Spleen (tissue), 11 donors: ENCODE data around the gene TMEM39A. TPM values are rescaled to one million over a fixed set of nuclear protein-coding genes. Genes with fewer than 3 reads are reported as not detected.

Experiments used
- DNase-seq: peaks from one replicate; pipeline ENCODE4 v3.0.0-alpha.2; 2020
- H3K27ac ChIP-seq, 8 donors: fragments of 200-600 bp; sonication (generic) in 7 of 8; 1 replicate in 4 of 8; 2 replicates in 4 of 8; pipeline versions ENCODE4 v1.5.0 to v1.8.0; 2016 to 2021; ENCODE audit warnings: inconsistent platforms in 4 of 8, mild to moderate bottlenecking in 4 of 8, moderate library complexity in 1 of 8
- H3K27me3 ChIP-seq, 7 donors: fragments of 200-600 bp; sonication (generic) in 6 of 7; replicated peaks in 1 of 7; 1 replicate in 4 of 7; 2 replicates in 3 of 7; pipeline versions ENCODE4 v1.5.0 to v1.8.0; 2016 to 2021; ENCODE audit warnings: inconsistent platforms in 3 of 7, mild to moderate bottlenecking in 1 of 7
- H3K36me3 ChIP-seq, 6 donors: fragments of 200-600 bp; sonication (generic) in 5 of 6; 1 replicate in 4 of 6; 2 replicates in 2 of 6; pipeline versions ENCODE4 v1.5.0 to v1.8.0; 2016 to 2021; ENCODE audit warnings: inconsistent platforms in 2 of 6
- H3K4me1 ChIP-seq, 6 donors: fragments of 200-600 bp; sonication (generic) in 5 of 6; 1 replicate in 3 of 6; 2 replicates in 3 of 6; pipeline versions ENCODE4 v1.5.0 to v1.8.0; 2016 to 2021; ENCODE audit warnings: inconsistent platforms in 3 of 6
- H3K4me3 ChIP-seq, 8 donors: fragments of 200-600 bp; sonication (generic) in 7 of 8; 1 replicate in 4 of 8; 2 replicates in 4 of 8; pipeline versions ENCODE4 v1.5.0 to v1.8.0; 2016 to 2021; ENCODE audit warnings: inconsistent platforms in 4 of 8, mild to moderate bottlenecking in 4 of 8, moderate library complexity in 2 of 8
- H3K9me3 ChIP-seq, 8 donors: fragments of 200-600 bp; sonication (generic) in 7 of 8; 1 replicate in 4 of 8; 2 replicates in 4 of 8; pipeline versions ENCODE4 v1.5.0 to v1.8.0; 2016 to 2021; ENCODE audit warnings: inconsistent platforms in 4 of 8
- CTCF ChIP-seq, 11 experiments: fragments of 200-600 bp in 7 of 11; fragments of 450-650 bp in 4 of 11; sonication (generic) in 4 of 11; IDR thresholded peaks in 8 of 11; conservative IDR thresholded peaks in 3 of 11; 1 replicate in 7 of 11; 2 replicates in 4 of 11; pipeline versions ENCODE4 v1.4.0 to v1.8.0; 2016 to 2021; ENCODE audit warnings: antibody characterized with exemption in 11 of 11, inconsistent platforms in 4 of 11, mild to moderate bottlenecking in 1 of 11
- POLR2A ChIP-seq, 3 donors: fragments of 450-650 bp; IDR thresholded peaks; one replicate each; pipeline ENCODE4 v1.5.1; 2017; ENCODE audit warnings: antibody characterized with exemption in 3 of 3, mild to moderate bottlenecking in 1 of 3
- POLR2AphosphoS5 ChIP-seq, 3 donors: sonication (generic); formaldehyde crosslinking; IDR thresholded peaks; one replicate each; pipeline ENCODE4 v1.5.1; 2017; ENCODE audit warnings: antibody characterized with exemption in 3 of 3
- WGBS, 5 donors: extraction: QIAGEN DNeasy Blood & Tissue Kit in 3 of 5; methylation state at CpG; one replicate each; pipeline versions ENCODE4 v1.1.5 to v1.1.7; 2013 to 2018; 5-methylcytosine and 5-hydroxymethylcytosine counted together
- intact Hi-C: fragments of 100-400 bp; cut with DNase I; formaldehyde crosslinking; loops from one replicate; pipeline ENCODE4 v1.15.0; 2023; ENCODE audit warnings: low total_unique reads
- polyA plus RNA-seq, 3 donors: library from polyadenylated mRNA; stranded (reverse); fragments of 200-250 nt; gene quantifications; one replicate each; pipeline ENCODE4 v1.2.1, GENCODE V29; 2013
- total RNA-seq, 7 donors: library from RNA; depleted of rRNA in 3 of 7; stranded (reverse); fragments of >200 nt in 3 of 7; fragmentation: NEBNext Ultra II Directional in 4 of 7; extraction: Animal tissue kit (Norgen Biotek cat#: 25700) in 4 of 7; gene quantifications; one replicate each; pipeline versions ENCODE4 v1.1.0 to v1.2.1, GENCODE V29; 2016 to 2021
- donor health status: healthy with polysubstance abuse.
- donor health status: DM: no; HTN: no; CAD: no; lungs with moderate emphysema.
- donor health status: DM: no; HTN: no; CAD: no.
- donor health status: Bipolar disorder and iron deficiency.
- donor health status: healthy.
- donor health status: DM: no; HTN: no; CAD: no.
- donor health status: DM: yes; HTN: yes; CAD: no.

TMEM39A gene
- total and polyA plus RNA-seq, 10 donors: 4.9 to 80.5 (median 39.3) TPM

GRCh38 chr3:119481079-119481478, 17.7 kb upstream of the TMEM39A start:
- WGBS, 5 donors: 94 to 97% (median 95%) methylated on average over 2 of the region's 2 CpGs
- H3K27me3 ChIP-seq: no peaks in the 10 kb centered on the region

DNA sequence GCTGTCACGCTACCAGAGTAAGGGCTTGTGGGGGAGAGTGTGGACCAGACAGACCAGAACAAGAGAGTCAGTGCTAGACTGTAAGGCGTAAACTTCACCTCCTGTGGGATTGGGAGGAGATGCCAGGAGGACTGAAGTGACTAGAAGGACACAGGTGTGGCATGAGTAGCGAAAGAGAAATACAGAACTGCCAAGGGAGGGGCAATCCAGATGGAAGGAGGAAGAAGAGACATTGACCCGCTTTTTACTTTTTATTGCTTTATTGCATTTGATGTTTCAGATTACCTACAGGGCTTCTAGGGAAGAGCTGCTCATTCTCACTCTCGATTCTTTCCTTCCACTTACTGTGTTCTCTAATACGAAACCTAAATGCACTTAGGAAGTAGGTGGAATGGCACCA, 7.5 kb upstream of the TMEM39A start:
- 92 to 98% (median 97%) methylated on average over 6 of the region's 6 CpGs for WGBS, 5 donors
- H3K4me1 ChIP-seq: peaks cover 14 to 38% (median 25%) of the 10 kb centered on the region in 6 donors
- intact Hi-C loops: no loop called here
- peaks cover 0 to 54% (median 22%) of the 10 kb centered on the region in 6 donors for H3K36me3 ChIP-seq
- DNase-seq: no peak
- no peak overlapping the region for H3K27ac ChIP-seq
- no peak overlapping the region for H3K4me3 ChIP-seq
- H3K9me3 ChIP-seq: no peaks in the 10 kb centered on the region
- H3K27me3 ChIP-seq: no peaks in the 10 kb centered on the region
- TF ChIP-seq POLR2AphosphoS5 (IDR thresholded peaks at IDR 0.05) (no peak), POLR2A (IDR thresholded peaks at IDR 0.05) (no peak), CTCF (IDR thresholded peaks at IDR 0.05 in 8 of 11, conservative IDR thresholded peaks at IDR 0.05 in 3 of 11) (no peak)

More at GRCh38 chr3:119481079-119481478, 17.7 kb upstream of the TMEM39A start:
- no peak for DNase-seq
- Histone ChIP-seq H3K4me3 (no peak overlapping the region), H3K9me3 (no peaks in the 10 kb centered on the region), H3K27ac (no peak overlapping the region), H3K36me3 (peaks cover 3 to 100% (median 61%) of the 10 kb centered on the region in 6 donors), H3K4me1 (no peaks in the 10 kb centered on the region)
- intact Hi-C loops: no loop called here
- TF ChIP-seq POLR2AphosphoS5 (IDR thresholded peaks at IDR 0.05) (no peak), CTCF (IDR thresholded peaks at IDR 0.05 in 8 of 11, conservative IDR thresholded peaks at IDR 0.05 in 3 of 11) (no peak), POLR2A (IDR thresholded peaks at IDR 0.05) (no peak)

GRCh38 chr3:119469418-119470189, 6.2 kb upstream of the TMEM39A start:
- Histone ChIP-seq H3K4me3 (peak overlapping the region; percentile 78 to 100 (median 100)), H3K4me1 (peaks cover 14 to 38% (median 25%) of the 10 kb centered on the region in 6 donors), H3K9me3 (no peaks in the 10 kb centered on the region), H3K36me3 (peaks cover 0 to 42% (median 18%) of the 10 kb centered on the region in 6 donors), H3K27ac (peak overlapping the region; percentile 76 to 93 (median 86)), H3K27me3 (no peaks in the 10 kb centered on the region)
- intact Hi-C loops: loop anchor here (10.0 kb wide), 1 partner anchor 625 kb away; the partner anchor contains the start of gene GSK3B
- 7 to 14% (median 10%) methylated on average over 16 of the region's 16 CpGs for WGBS, 5 donors
- no peak for DNase-seq
- no peak for TF ChIP-seq POLR2AphosphoS5 (IDR thresholded peaks at IDR 0.05)
- TF ChIP-seq CTCF (IDR thresholded peaks at IDR 0.05 in 8 of 11, conservative IDR thresholded peaks at IDR 0.05 in 3 of 11): peak in 1 of 11 experiments; percentile 1
- no peak for TF ChIP-seq POLR2A (IDR thresholded peaks at IDR 0.05)

GRCh38 chr3:119468041-119468440, 4.6 kb upstream of the TMEM39A start:
- DNase-seq: no peak
- 86 to 92% (median 89%) methylated on average over 2 of the region's 2 CpGs for WGBS, 5 donors
- Histone ChIP-seq H3K4me1 (peaks cover 14 to 46% (median 34%) of the 10 kb centered on the region in 6 donors), H3K27ac (peak overlapping the region in 6 of 8 donors; percentile 76 to 93 (median 89)), H3K9me3 (no peaks in the 10 kb centered on the region), H3K36me3 (peaks cover 0 to 26% (median 9%) of the 10 kb centered on the region in 6 donors), H3K4me3 (peak overlapping the region in 4 of 8 donors; percentile 99 to 100 (median 100)), H3K27me3 (no peaks in the 10 kb centered on the region)
- intact Hi-C loops: loop anchor here (10.0 kb wide), 1 partner anchor 627 kb away; the partner anchor contains the start of gene GSK3B
- TF ChIP-seq POLR2AphosphoS5 (IDR thresholded peaks at IDR 0.05) (no peak), CTCF (IDR thresholded peaks at IDR 0.05 in 8 of 11, conservative IDR thresholded peaks at IDR 0.05 in 3 of 11) (no peak), POLR2A (IDR thresholded peaks at IDR 0.05) (no peak)
